GM12878 (cell line): Measurements from ENCODE around the gene FAM234A. TPM values are rescaled to one million over a fixed set of nuclear protein-coding genes. Genes with fewer than 3 reads are reported as not detected.

ENCODE experiments used
- ATAC-seq: fragments of 200-7000 bp; cut with Tn5 transposase; 3 replicates; pipeline ENCODE4 v1.9.1; 2020; ENCODE audit warnings: mild to moderate bottlenecking, moderate library complexity
- BruUV-seq: library from RNA; stranded (reverse); fragments of 400-500 nt; replicated peaks from 2 replicates; lab custom pipeline; 2021; lab: Mats Ljungman, UMichigan
- CTCF ChIA-PET: fragments of 300-600 bp; sonication (Branson Sonifier 250); formaldehyde crosslinking; extraction: SDS; loops from one replicate; lab custom pipeline; 2021; ENCODE audit warnings: inconsistent platforms; lab: Yijun Ruan, JAX
- POLR2A ChIA-PET: fragments of 350-600 bp; formaldehyde crosslinking; extraction: SDS; loops from one replicate; lab custom pipeline; 2021; ENCODE audit warnings: inconsistent platforms; lab: Charles Lee
- RAD21 ChIA-PET: fragments of 300-600 bp; sonication (Branson Sonifier 250); formaldehyde crosslinking; loops from one replicate; lab custom pipeline; 2023; ENCODE audit warnings: antibody characterized with exemption; ENCODE audit not compliant: unreplicated experiment; lab: Charles Lee
- SMC1A ChIA-PET: fragments of 300-600 bp; sonication (Branson Sonifier 250); formaldehyde crosslinking; loops from one replicate; lab custom pipeline; 2023; ENCODE audit not compliant: unreplicated experiment, uncharacterized antibody; lab: Charles Lee
- DNase-seq: peaks from one replicate; pipeline ENCODE4 v3.0.0-alpha.2; 2011; ENCODE audit warnings: low read depth, low spot score
- FAIRE-seq: peaks from 3 replicates; lab custom pipeline; 2011; peaks lifted over from hg19 to GRCh38; lab: Jason Lieb, UNC
- H2AFZ ChIP-seq: 2 replicates; pipeline ENCODE4 v1.6.0; 2011; ENCODE audit warnings: low read depth, low read length, control low read depth; ENCODE audit not compliant: control insufficient read depth
- H3K27ac ChIP-seq: 2 replicates; pipeline ENCODE4 v1.5.1; 2011; ENCODE audit warnings: control low read depth; ENCODE audit not compliant: control insufficient read depth, insufficient read depth
- H3K27me3 ChIP-seq, 2 experiments: replicated peaks in 1 of 2; 2 replicates each; pipeline versions ENCODE4 v1.6.0 to v1.6.1; 2011; ENCODE audit warnings: low read length in 1 of 2; ENCODE audit not compliant: control insufficient read depth in 2 of 2, insufficient read depth in 2 of 2
- H3K36me3 ChIP-seq, 2 experiments: 2 replicates each; pipeline ENCODE4 v1.5.1; 2011; ENCODE audit warnings: low read length in 1 of 2; ENCODE audit not compliant: control insufficient read depth in 2 of 2, insufficient read depth in 2 of 2
- H3K4me1 ChIP-seq: 2 replicates; pipeline ENCODE4 v1.6.1; 2011; ENCODE audit warnings: mild to moderate bottlenecking, low read length, moderate library complexity, mixed read lengths; ENCODE audit not compliant: control insufficient read depth, insufficient read depth
- H3K4me2 ChIP-seq: 2 replicates; pipeline ENCODE4 v1.6.0; 2011; ENCODE audit warnings: control low read depth; ENCODE audit not compliant: control insufficient read depth, insufficient read depth
- H3K4me3 ChIP-seq: fragments of 200-600 bp; sonication (generic); 2 replicates; pipeline ENCODE4 v1.5.1; 2016
- H3K79me2 ChIP-seq: 2 replicates; pipeline ENCODE4 v1.6.0; 2011; ENCODE audit warnings: low read length; ENCODE audit not compliant: control insufficient read depth, insufficient read depth
- H3K9ac ChIP-seq: 2 replicates; pipeline ENCODE4 v1.8.0; 2011; ENCODE audit warnings: low read length, control low read depth, mixed read lengths; ENCODE audit not compliant: control insufficient read depth, insufficient read depth
- H3K9me3 ChIP-seq: replicated peaks from 3 replicates; pipeline ENCODE4 v1.5.1; 2011; ENCODE audit warnings: mild to moderate bottlenecking, low read length; ENCODE audit not compliant: control insufficient read depth, insufficient read depth
- H4K20me1 ChIP-seq: 2 replicates; pipeline ENCODE4 v1.6.0; 2011; ENCODE audit not compliant: control insufficient read depth, insufficient read depth
- BACH1 ChIP-seq: fragments of 450-650 bp; IDR thresholded peaks from 2 replicates; pipeline ENCODE4 v1.6.1; 2017; ENCODE audit warnings: mild to moderate bottlenecking, borderline replicate concordance
- EP300 ChIP-seq, 2 experiments: fragments of 150-350 bp in 1 of 2; IDR thresholded peaks; 2 replicates each; pipeline ENCODE4 v1.6.1; 2011 to 2012; ENCODE audit warnings: low read depth in 2 of 2, low read length in 2 of 2, borderline replicate concordance in 1 of 2, improper control_type of control experiment in 1 of 2, inconsistent platforms in 1 of 2; ENCODE audit not compliant: control insufficient read depth in 1 of 2
- WGBS: methylation state at CpG from one replicate; pipeline ENCODE4 v1.1.6; 2016; ENCODE audit warnings: low lambda C conversion rate; ENCODE audit not compliant: insufficient replicate concordance, insufficient coverage; ENCODE audit errors: missing lambda C conversion rate; 5-methylcytosine and 5-hydroxymethylcytosine counted together
- in situ Hi-C: fragments of 300-500 bp; cut with MboI; formaldehyde crosslinking; loops from 9 replicates; pipeline ENCODE4 v1.14.3; 2018; ENCODE audit warnings: mixed read lengths
- intact Hi-C: fragments of 100-400 bp; cut with micrococcal nuclease; formaldehyde crosslinking; loops from one replicate; pipeline ENCODE4 v1.14.2; 2022; ENCODE audit not compliant: unreplicated experiment
- polyA plus RNA-seq, 11 experiments: library from polyadenylated mRNA; depleted of rRNA in 4 of 11; unstranded in 6 of 11; stranded (reverse) in 5 of 11; fragments of >200 nt; fragmentation: Nextera tagmentation in 4 of 11; fragmentation: Illumina TruSeq in 1 of 11; extraction: Ambion mirVana in 4 of 11; extraction: Trizol in 1 of 11; gene quantifications; 1 replicate in 1 of 11; 2 replicates in 10 of 11; pipeline versions ENCODE4 v1.2.1 to v1.2.3, GENCODE V29; 2011 to 2016; ENCODE audit warnings: inconsistent platforms in 2 of 11, missing spikeins in 2 of 11, low read depth in 1 of 11
- total RNA-seq, 4 experiments: library from RNA; depleted of rRNA in 3 of 4; stranded (reverse); fragments of >200 nt in 3 of 4; fragmentation: Illumina TruSeq in 1 of 4; extraction: Trizol in 1 of 4; gene quantifications; 2 replicates each; pipeline versions ENCODE4 v1.2.1 to v1.2.3, GENCODE V29; 2013 to 2021
- TF ChIP-seq, protein P1 (sequence below): IDR thresholded peaks from 2 replicates; pipeline ENCODE4 v1.6.1; 2011; ENCODE audit warnings: borderline replicate concordance, low read depth, mild to moderate bottlenecking, moderate library complexity, mixed read lengths, low read length; ENCODE audit not compliant: insufficient read depth; ENCODE audit errors: extremely low read length
- TF ChIP-seq, protein P2 (sequence below), 3 experiments: IDR thresholded peaks in 2 of 3; conservative IDR thresholded peaks in 1 of 3; 2 replicates each; pipeline ENCODE4 v1.5.1; 2011; ENCODE audit warnings: low read depth in 3 of 3, low read length in 3 of 3, mild to moderate bottlenecking in 3 of 3, control low read depth in 2 of 3, moderate library complexity in 2 of 3, inconsistent platforms in 1 of 3, mixed read lengths in 1 of 3; ENCODE audit not compliant: control insufficient read depth in 2 of 3, insufficient read depth in 1 of 3; ENCODE audit errors: extremely low read depth in 1 of 3

FAM234A gene
- total and polyA plus RNA-seq, 10 of the 15 experiments (the other 5 are each of a cell fraction or from before 2014, with no cell fraction given): 1.6 to 37.6 (median 17.3) TPM

DNA sequence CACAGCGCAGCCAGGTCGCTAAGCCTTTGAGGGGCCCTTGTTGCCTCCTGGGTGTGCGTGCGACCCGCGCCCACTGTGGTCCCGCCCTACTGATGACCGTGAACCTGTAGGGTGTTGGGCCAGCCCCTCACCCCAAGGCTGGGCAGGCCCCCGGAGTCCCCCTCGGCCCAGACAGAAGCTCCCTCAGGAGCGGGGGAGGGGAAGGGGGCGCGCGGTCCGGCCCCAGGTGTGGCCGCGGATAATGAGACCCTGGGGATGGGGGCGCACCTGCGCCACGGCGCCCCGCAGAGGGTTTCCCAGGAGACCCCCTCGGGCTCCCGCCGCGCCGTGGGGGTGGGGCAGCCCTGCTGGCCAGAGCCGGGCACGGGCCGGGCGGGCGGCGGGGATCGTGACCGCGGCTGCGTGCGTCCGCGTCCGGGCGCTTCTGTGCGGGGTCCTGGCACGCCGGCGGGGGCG, 45.4 kb downstream of the FAM234A start:
- no peaks in the 10 kb centered on the region for H3K9me3 ChIP-seq
- H3K4me1 ChIP-seq: no peaks in the 10 kb centered on the region
- in situ Hi-C loops: no loop called here
- H3K27ac ChIP-seq: no peak overlapping the region
- H3K4me2 ChIP-seq: no peak overlapping the region
- POLR2A ChIA-PET: interaction anchor here (0.6 kb wide), 1 partner anchor 183 kb away, joined by 4 read pairs; no protein-coding TSS in a partner anchor
- no peaks in the 10 kb centered on the region for H4K20me1 ChIP-seq
- TF ChIP-seq, protein P1, sequence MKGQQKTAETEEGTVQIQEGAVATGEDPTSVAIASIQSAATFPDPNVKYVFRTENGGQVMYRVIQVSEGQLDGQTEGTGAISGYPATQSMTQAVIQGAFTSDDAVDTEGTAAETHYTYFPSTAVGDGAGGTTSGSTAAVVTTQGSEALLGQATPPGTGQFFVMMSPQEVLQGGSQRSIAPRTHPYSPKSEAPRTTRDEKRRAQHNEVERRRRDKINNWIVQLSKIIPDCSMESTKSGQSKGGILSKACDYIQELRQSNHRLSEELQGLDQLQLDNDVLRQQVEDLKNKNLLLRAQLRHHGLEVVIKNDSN: no peak
- TF ChIP-seq BACH1: no peak
- TF ChIP-seq EP300 (IDR thresholded peaks at IDR 0.05; ENCODE audit: borderline replicate concordance in 1 of 2, control insufficient read depth in 1 of 2, low read depth in 2 of 2, low read length in 2 of 2): no peak
- TF ChIP-seq, protein P2, sequence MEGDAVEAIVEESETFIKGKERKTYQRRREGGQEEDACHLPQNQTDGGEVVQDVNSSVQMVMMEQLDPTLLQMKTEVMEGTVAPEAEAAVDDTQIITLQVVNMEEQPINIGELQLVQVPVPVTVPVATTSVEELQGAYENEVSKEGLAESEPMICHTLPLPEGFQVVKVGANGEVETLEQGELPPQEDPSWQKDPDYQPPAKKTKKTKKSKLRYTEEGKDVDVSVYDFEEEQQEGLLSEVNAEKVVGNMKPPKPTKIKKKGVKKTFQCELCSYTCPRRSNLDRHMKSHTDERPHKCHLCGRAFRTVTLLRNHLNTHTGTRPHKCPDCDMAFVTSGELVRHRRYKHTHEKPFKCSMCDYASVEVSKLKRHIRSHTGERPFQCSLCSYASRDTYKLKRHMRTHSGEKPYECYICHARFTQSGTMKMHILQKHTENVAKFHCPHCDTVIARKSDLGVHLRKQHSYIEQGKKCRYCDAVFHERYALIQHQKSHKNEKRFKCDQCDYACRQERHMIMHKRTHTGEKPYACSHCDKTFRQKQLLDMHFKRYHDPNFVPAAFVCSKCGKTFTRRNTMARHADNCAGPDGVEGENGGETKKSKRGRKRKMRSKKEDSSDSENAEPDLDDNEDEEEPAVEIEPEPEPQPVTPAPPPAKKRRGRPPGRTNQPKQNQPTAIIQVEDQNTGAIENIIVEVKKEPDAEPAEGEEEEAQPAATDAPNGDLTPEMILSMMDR (IDR thresholded peaks at IDR 0.05 in 2 of 3, conservative IDR thresholded peaks at IDR 0.05 in 1 of 3; ENCODE audit: control insufficient read depth in 2 of 3, extremely low read depth in 1 of 3, insufficient read depth in 1 of 3, low read depth in 3 of 3, low read length in 3 of 3): no peak
- intact Hi-C loops: no loop called here
- FAIRE-seq: no peak
- H3K79me2 ChIP-seq: no peaks in the 10 kb centered on the region
- peaks cover 0 to 3% of the 10 kb centered on the region in 2 experiments; a peak in 2 of 4 replicates for H3K27me3 ChIP-seq
- no peak for ATAC-seq
- H3K4me3 ChIP-seq: no peak overlapping the region
- SMC1A ChIA-PET: no interaction called here
- BruUV-seq: no TSS peak
- RAD21 ChIA-PET: interaction anchor here (0.8 kb wide), 1 partner anchor 41 kb away, joined by 3 read pairs; no protein-coding TSS in a partner anchor
- 39% methylated on average over 30 of the region's 47 CpGs for WGBS
- CTCF ChIA-PET: no interaction called here
- no peak overlapping the region for H3K9ac ChIP-seq
- DNase-seq: no peak
- no peak overlapping the region for H2AFZ ChIP-seq
- H3K36me3 ChIP-seq: no peaks in the 10 kb centered on the region
